ENCODE measurements around the gene GNG14.

GRCh38 chr19:12706332-12706718 lies 18.5 kb downstream of the GNG14 start:
- no peak for TF ChIP-seq CTCF (conservative IDR thresholded peaks at IDR 0.05 in 1 of 2, IDR thresholded peaks at IDR 0.05 in 1 of 2; ENCODE audit: low read depth in 1 of 2, low read length in 2 of 2)
- no peak for TF ChIP-seq EZH2 (IDR thresholded peaks at IDR 0.05; ENCODE audit: low read length, missing control alignments)

Data from fibroblast of lung (primary cell).